Neural cell (in vitro differentiated cells): ENCODE measurements around the gene FCRL4. TPM values are rescaled to one million over a fixed set of nuclear protein-coding genes. Genes with fewer than 3 reads are reported as not detected.

ENCODE experiments used
- H2AFZ ChIP-seq: fragments of 200-600, 300-800 bp; sonication (generic), shearing (Covaris generic); 2 replicates; pipeline ENCODE4 v1.6.0; 2014; ENCODE audit warnings: low read depth, mild to moderate bottlenecking, antibody characterized with exemption, low read length, moderate library complexity
- H3F3A ChIP-seq: fragments of 200-600 bp; shearing (Covaris generic); 2 replicates; pipeline ENCODE4 v1.6.1; 2016; ENCODE audit warnings: mild to moderate bottlenecking, moderate library complexity, mixed read lengths, antibody characterized with exemption, low read length; ENCODE audit not compliant: insufficient read depth, poor library complexity, severe bottlenecking
- H3K27ac ChIP-seq: fragments of 200-600, 300-800 bp; sonication (generic), shearing (Covaris generic); 2 replicates; pipeline ENCODE4 v1.5.1; 2014; ENCODE audit warnings: mild to moderate bottlenecking, low read length, moderate library complexity
- H3K27me3 ChIP-seq: fragments of 300-800, 200-600 bp; sonication (generic), shearing (Covaris generic); 2 replicates; pipeline ENCODE4 v1.6.0; 2014; ENCODE audit warnings: mild to moderate bottlenecking, low read depth, low read length, moderate library complexity; ENCODE audit not compliant: insufficient read depth
- H3K36me3 ChIP-seq: fragments of 300-800, 200-600 bp; sonication (generic), shearing (Covaris generic); 2 replicates; pipeline ENCODE4 v1.5.1; 2014; ENCODE audit warnings: mild to moderate bottlenecking, antibody characterized with exemption, low read length, moderate library complexity; ENCODE audit not compliant: insufficient read depth
- H3K4me2 ChIP-seq: fragments of 300-800, 200-600 bp; sonication (generic), shearing (Covaris generic); 2 replicates; pipeline ENCODE4 v1.6.0; 2014; ENCODE audit warnings: mild to moderate bottlenecking, low read length
- H3K4me3 ChIP-seq: fragments of 300-800, 200-600 bp; sonication (generic), shearing (Covaris generic); 2 replicates; pipeline ENCODE4 v1.5.1; 2014; ENCODE audit warnings: mild to moderate bottlenecking, low read length, moderate library complexity
- H3K79me2 ChIP-seq: fragments of 200-600 bp; shearing (Covaris generic); replicated peaks from 2 replicates; pipeline ENCODE4 v1.6.0; 2014; ENCODE audit warnings: mild to moderate bottlenecking, low read length, moderate library complexity; ENCODE audit not compliant: insufficient read depth
- H3K9ac ChIP-seq: fragments of 300-800, 200-600 bp; sonication (generic), shearing (Covaris generic); 2 replicates; pipeline ENCODE4 v1.6.1; 2016; ENCODE audit warnings: mild to moderate bottlenecking, low read length, mixed read lengths
- H3K9me2 ChIP-seq: fragments of 200-600 bp; shearing (Covaris generic); 2 replicates; pipeline ENCODE4 v1.6.1; 2016; ENCODE audit warnings: mild to moderate bottlenecking, low read length, mixed read lengths; ENCODE audit not compliant: insufficient read depth
- H3K9me3 ChIP-seq: fragments of 200-600, 300-800 bp; sonication (generic), shearing (Covaris generic); 2 replicates; pipeline ENCODE4 v1.6.1; 2016; ENCODE audit warnings: mild to moderate bottlenecking, mixed run types, low read length, moderate library complexity, mixed read lengths
- H4K20me1 ChIP-seq: fragments of 200-600 bp; shearing (Covaris generic); 2 replicates; pipeline ENCODE4 v1.6.1; 2016; ENCODE audit warnings: mild to moderate bottlenecking, mixed run types; ENCODE audit not compliant: insufficient read depth
- EP300 ChIP-seq: fragments of 450-650 bp; conservative IDR thresholded peaks from 2 replicates; pipeline ENCODE4 v1.6.1; 2014; ENCODE audit warnings: antibody characterized with exemption, mild to moderate bottlenecking, moderate library complexity; ENCODE audit not compliant: poor library complexity, severe bottlenecking
- EZH2 ChIP-seq: fragments of 200-600, 300-800 bp; shearing (Covaris generic), sonication (generic); IDR thresholded peaks from 2 replicates; pipeline ENCODE4 v1.6.1; 2014; ENCODE audit warnings: antibody characterized with exemption, low read length, borderline replicate concordance, mild to moderate bottlenecking; ENCODE audit not compliant: insufficient read depth, poor library complexity, severe bottlenecking
- MXI1 ChIP-seq: fragments of 450-650 bp; conservative IDR thresholded peaks from 2 replicates; pipeline ENCODE4 v1.6.1; 2014; ENCODE audit warnings: antibody characterized with exemption, mild to moderate bottlenecking; ENCODE audit not compliant: poor library complexity, severe bottlenecking
- POLR2AphosphoS5 ChIP-seq: IDR thresholded peaks from 2 replicates; pipeline ENCODE4 v1.6.1; 2012
- SMC3 ChIP-seq: fragments of 450-650 bp; conservative IDR thresholded peaks from 2 replicates; pipeline ENCODE4 v1.6.1; 2014; ENCODE audit warnings: antibody characterized with exemption, mild to moderate bottlenecking, moderate library complexity; ENCODE audit not compliant: poor library complexity
- TAF1 ChIP-seq: IDR thresholded peaks from 2 replicates; pipeline ENCODE4 v1.6.1; 2012; ENCODE audit warnings: low read depth
- polyA plus RNA-seq: library from polyadenylated mRNA; depleted of rRNA; stranded (reverse); fragments of >200 nt; gene quantifications from 2 replicates; pipeline ENCODE4 v1.2.3, GENCODE V29; 2014
- TF ChIP-seq, protein P1 (sequence below): fragments of 450-650 bp; IDR thresholded peaks from 2 replicates; pipeline ENCODE4 v1.5.1; 2014; ENCODE audit warnings: antibody characterized with exemption, mild to moderate bottlenecking, moderate library complexity; ENCODE audit not compliant: poor library complexity, severe bottlenecking
- TF ChIP-seq, protein P2 (sequence below): IDR thresholded peaks from 2 replicates; pipeline ENCODE4 v1.6.1; 2012; ENCODE audit warnings: borderline replicate concordance

FCRL4 gene
- polyA plus RNA-seq, 1 donor from 2014 or later = not detected

DNA sequence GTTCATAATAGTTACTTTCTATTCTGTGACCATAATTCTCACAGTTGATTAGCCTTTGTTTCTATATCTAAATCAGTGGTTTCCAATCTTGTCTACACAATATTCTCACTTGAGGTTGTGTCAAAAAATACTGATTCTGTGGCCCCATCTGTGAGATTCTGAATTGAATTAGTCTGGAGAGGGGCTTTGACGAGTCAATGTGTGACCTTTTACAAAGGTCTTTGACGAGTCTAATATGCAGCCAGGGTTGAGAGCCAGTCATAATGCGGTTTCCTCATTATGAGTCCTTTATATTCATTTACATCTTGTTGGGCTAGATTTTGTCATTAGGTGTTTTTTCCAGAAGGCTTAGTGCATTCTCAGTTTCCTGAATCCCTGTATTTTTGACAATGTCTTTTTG is 65.3 kb downstream of the FCRL4 start:
- Histone ChIP-seq H3K9me2 (no peaks in the 10 kb centered on the region), H3K27me3 (no peaks in the 10 kb centered on the region), H2AFZ (no peak overlapping the region), H3K9ac (no peak overlapping the region), H3K4me3 (no peak overlapping the region), H3K36me3 (no peaks in the 10 kb centered on the region), H4K20me1 (no peaks in the 10 kb centered on the region), H3K9me3 (no peaks in the 10 kb centered on the region), H3K27ac (no peak overlapping the region), H3F3A (no peaks in the 10 kb centered on the region), H3K4me2 (no peak overlapping the region), H3K79me2 (no peaks in the 10 kb centered on the region)
- no peak for TF ChIP-seq MXI1
- TF ChIP-seq, protein P1, sequence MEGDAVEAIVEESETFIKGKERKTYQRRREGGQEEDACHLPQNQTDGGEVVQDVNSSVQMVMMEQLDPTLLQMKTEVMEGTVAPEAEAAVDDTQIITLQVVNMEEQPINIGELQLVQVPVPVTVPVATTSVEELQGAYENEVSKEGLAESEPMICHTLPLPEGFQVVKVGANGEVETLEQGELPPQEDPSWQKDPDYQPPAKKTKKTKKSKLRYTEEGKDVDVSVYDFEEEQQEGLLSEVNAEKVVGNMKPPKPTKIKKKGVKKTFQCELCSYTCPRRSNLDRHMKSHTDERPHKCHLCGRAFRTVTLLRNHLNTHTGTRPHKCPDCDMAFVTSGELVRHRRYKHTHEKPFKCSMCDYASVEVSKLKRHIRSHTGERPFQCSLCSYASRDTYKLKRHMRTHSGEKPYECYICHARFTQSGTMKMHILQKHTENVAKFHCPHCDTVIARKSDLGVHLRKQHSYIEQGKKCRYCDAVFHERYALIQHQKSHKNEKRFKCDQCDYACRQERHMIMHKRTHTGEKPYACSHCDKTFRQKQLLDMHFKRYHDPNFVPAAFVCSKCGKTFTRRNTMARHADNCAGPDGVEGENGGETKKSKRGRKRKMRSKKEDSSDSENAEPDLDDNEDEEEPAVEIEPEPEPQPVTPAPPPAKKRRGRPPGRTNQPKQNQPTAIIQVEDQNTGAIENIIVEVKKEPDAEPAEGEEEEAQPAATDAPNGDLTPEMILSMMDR = no peak

DNA sequence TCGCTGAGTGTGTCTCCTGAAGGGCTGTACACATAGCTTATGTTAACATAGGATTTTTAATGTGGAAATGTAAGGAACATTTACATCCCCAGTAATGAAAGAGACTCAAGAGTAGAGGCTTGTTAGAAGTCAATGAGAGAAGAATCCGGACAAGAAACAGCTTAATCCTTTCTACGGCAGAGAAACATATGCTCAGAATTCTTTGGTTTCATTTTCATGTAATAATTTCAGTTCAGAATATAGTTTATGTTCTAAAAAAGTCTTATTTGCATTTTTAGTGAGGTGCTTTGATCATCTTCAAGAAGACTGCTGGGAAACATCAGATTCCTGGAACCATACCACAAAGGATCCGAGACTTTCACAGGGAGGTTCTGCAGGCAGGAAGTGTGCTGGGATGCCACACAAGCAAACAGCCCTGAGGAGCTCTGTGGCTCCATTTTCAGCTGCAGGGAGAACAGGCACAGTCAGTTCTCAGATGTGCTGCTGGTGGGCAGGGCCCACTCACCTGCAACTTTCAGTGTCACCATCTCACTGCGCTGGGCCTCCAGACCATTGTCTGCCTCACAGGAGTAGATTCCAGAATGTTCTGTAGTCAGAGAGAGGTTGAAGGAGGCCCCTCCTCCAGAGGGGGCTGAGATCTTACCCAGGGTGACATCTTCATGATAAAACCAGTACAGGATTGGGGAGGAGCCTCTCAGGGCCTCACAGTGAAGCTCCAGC is 74.0 kb downstream of the FCRL4 start:
- H2AFZ ChIP-seq = no peak overlapping the region
- no peaks in the 10 kb centered on the region for H4K20me1 ChIP-seq
- no peaks in the 10 kb centered on the region for H3K9me3 ChIP-seq
- H3K4me2 ChIP-seq = no peak overlapping the region
- H3F3A ChIP-seq = no peaks in the 10 kb centered on the region
- no peak overlapping the region for H3K9ac ChIP-seq
- H3K9me2 ChIP-seq = no peaks in the 10 kb centered on the region
- H3K36me3 ChIP-seq = no peaks in the 10 kb centered on the region
- H3K27me3 ChIP-seq = no peaks in the 10 kb centered on the region
- TF ChIP-seq EZH2 (no peak), MXI1 (no peak), EP300 (no peak), TAF1 (no peak), POLR2AphosphoS5 (no peak), SMC3 (no peak)
- TF ChIP-seq, protein P2, sequence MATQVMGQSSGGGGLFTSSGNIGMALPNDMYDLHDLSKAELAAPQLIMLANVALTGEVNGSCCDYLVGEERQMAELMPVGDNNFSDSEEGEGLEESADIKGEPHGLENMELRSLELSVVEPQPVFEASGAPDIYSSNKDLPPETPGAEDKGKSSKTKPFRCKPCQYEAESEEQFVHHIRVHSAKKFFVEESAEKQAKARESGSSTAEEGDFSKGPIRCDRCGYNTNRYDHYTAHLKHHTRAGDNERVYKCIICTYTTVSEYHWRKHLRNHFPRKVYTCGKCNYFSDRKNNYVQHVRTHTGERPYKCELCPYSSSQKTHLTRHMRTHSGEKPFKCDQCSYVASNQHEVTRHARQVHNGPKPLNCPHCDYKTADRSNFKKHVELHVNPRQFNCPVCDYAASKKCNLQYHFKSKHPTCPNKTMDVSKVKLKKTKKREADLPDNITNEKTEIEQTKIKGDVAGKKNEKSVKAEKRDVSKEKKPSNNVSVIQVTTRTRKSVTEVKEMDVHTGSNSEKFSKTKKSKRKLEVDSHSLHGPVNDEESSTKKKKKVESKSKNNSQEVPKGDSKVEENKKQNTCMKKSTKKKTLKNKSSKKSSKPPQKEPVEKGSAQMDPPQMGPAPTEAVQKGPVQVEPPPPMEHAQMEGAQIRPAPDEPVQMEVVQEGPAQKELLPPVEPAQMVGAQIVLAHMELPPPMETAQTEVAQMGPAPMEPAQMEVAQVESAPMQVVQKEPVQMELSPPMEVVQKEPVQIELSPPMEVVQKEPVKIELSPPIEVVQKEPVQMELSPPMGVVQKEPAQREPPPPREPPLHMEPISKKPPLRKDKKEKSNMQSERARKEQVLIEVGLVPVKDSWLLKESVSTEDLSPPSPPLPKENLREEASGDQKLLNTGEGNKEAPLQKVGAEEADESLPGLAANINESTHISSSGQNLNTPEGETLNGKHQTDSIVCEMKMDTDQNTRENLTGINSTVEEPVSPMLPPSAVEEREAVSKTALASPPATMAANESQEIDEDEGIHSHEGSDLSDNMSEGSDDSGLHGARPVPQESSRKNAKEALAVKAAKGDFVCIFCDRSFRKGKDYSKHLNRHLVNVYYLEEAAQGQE = no peak
- TF ChIP-seq, protein P1 = no peak
- H3K79me2 ChIP-seq = no peaks in the 10 kb centered on the region
- H3K27ac ChIP-seq = no peak overlapping the region
- H3K4me3 ChIP-seq = no peak overlapping the region

Other genes starting within 250 kb of the FCRL4 start
- not detected in 2 replicates for gene FCRL5, start 45.6 kb downstream of the FCRL4 start, polyA plus RNA-seq
- gene FCRL3, start 102.7 kb upstream of the FCRL4 start, polyA plus RNA-seq = not detected in 2 replicates
- gene FCRL2, start 179.0 kb upstream of the FCRL4 start, polyA plus RNA-seq = not detected in 2 replicates
- gene FCRL1, start 222.0 kb upstream of the FCRL4 start, polyA plus RNA-seq = not detected in 2 replicates
- gene CD5L, start 243.7 kb upstream of the FCRL4 start, polyA plus RNA-seq = not detected in 2 replicates